WTC11 (cell line): ENCODE data around the gene RASL11B.

Experiments used
- CTCF ChIP-seq: fragments of 200-600 bp; IDR thresholded peaks from 2 replicates; pipeline ENCODE4 v1.8.0; 2022; ENCODE audit warnings: antibody characterized with exemption
- TEAD1 ChIP-seq: sonication (generic); formaldehyde crosslinking; IDR thresholded peaks from 2 replicates; pipeline ENCODE4 v1.8.0; 2022; ENCODE audit warnings: mild to moderate bottlenecking, missing genetic modification reagents
- TEAD4 ChIP-seq: sonication (generic); formaldehyde crosslinking; IDR thresholded peaks from 2 replicates; pipeline ENCODE4 v1.8.0; 2022; ENCODE audit warnings: mild to moderate bottlenecking, missing genetic modification reagents
- ZBTB21 ChIP-seq: sonication (generic); formaldehyde crosslinking; IDR thresholded peaks from 2 replicates; pipeline ENCODE4 v1.8.1; 2023; ENCODE audit warnings: mild to moderate bottlenecking, missing genetic modification reagents, borderline replicate concordance
- TF ChIP-seq, protein P1 (sequence below): fragments of 250-450 bp; sonication (Bioruptor Pico); IDR thresholded peaks from 2 replicates; pipeline ENCODE4 v1.9.0; 2021; ENCODE audit warnings: mild to moderate bottlenecking
- TF ChIP-seq, protein P2 (sequence below): sonication (generic); formaldehyde crosslinking; IDR thresholded peaks from 2 replicates; pipeline ENCODE4 v1.8.1; 2023; ENCODE audit warnings: mild to moderate bottlenecking, missing genetic modification reagents, moderate library complexity

GRCh38 chr4:52852041-52852440 is 10.1 kb upstream of the RASL11B start:
- TF ChIP-seq, protein P1, sequence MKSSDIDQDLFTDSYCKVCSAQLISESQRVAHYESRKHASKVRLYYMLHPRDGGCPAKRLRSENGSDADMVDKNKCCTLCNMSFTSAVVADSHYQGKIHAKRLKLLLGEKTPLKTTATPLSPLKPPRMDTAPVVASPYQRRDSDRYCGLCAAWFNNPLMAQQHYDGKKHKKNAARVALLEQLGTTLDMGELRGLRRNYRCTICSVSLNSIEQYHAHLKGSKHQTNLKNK (CRISPR knock-in tag), result no peak
- TF ChIP-seq TEAD1 (CRISPR knock-in tag), result no peak
- TF ChIP-seq, protein P2, sequence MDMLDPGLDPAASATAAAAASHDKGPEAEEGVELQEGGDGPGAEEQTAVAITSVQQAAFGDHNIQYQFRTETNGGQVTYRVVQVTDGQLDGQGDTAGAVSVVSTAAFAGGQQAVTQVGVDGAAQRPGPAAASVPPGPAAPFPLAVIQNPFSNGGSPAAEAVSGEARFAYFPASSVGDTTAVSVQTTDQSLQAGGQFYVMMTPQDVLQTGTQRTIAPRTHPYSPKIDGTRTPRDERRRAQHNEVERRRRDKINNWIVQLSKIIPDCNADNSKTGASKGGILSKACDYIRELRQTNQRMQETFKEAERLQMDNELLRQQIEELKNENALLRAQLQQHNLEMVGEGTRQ, result no peak
- no peak for TF ChIP-seq TEAD4 (CRISPR knock-in tag)
- TF ChIP-seq ZBTB21, result no peak
- no peak for TF ChIP-seq CTCF
